Activated CD8-positive, alpha-beta T cell treated with anti-CD3 and anti-CD28 coated beads, Interleukin-2, amount 10 ng/mL, durations not matched to agents 7 days and 5 days (primary cell): ENCODE results near the gene TSR3. TPM values are rescaled to one million over a fixed set of nuclear protein-coding genes. Genes with fewer than 3 reads are reported as not detected.

ENCODE experiments used
- ATAC-seq: fragments of 150-1000 bp; cut with Tn5 transposase; one replicate; pipeline ENCODE4 v1.10.0; 2021; ENCODE audit warnings: moderate library complexity
- CTCF ChIA-PET: fragments of 350-600 bp; sonication (Branson Sonifier 250); formaldehyde crosslinking; loops from one replicate; lab custom pipeline; 2021; ENCODE audit warnings: antibody characterized with exemption; lab: Charles Lee
- POLR2A ChIA-PET: fragments of 350-600 bp; sonication (Branson Sonifier 250); formaldehyde crosslinking; loops from one replicate; lab custom pipeline; 2021; ENCODE audit warnings: antibody characterized with exemption; lab: Charles Lee
- DNase-seq: peaks from one replicate; pipeline ENCODE4 v3.0.0-alpha.2; 2020
- H3K27ac Mint-ChIP-seq: one replicate; pipeline ENCODE4 v1.8.0; 2021; ENCODE audit warnings: mild to moderate bottlenecking, mixed read lengths
- H3K27me3 Mint-ChIP-seq: one replicate; pipeline ENCODE4 v1.8.0; 2021; ENCODE audit warnings: low read depth, mixed read lengths
- H3K36me3 Mint-ChIP-seq: one replicate; pipeline ENCODE4 v1.8.0; 2021; ENCODE audit warnings: low read depth, mixed read lengths
- H3K4me1 Mint-ChIP-seq: one replicate; pipeline ENCODE4 v1.8.0; 2021; ENCODE audit warnings: low read depth, mixed read lengths
- H3K4me3 Mint-ChIP-seq: one replicate; pipeline ENCODE4 v1.8.0; 2021; ENCODE audit warnings: mild to moderate bottlenecking, mixed read lengths
- H3K9me3 Mint-ChIP-seq: one replicate; pipeline ENCODE4 v1.8.0; 2022; ENCODE audit warnings: mixed read lengths; ENCODE audit not compliant: insufficient read depth
- total RNA-seq, 2 experiments: library from RNA; stranded (reverse); gene quantifications; one replicate each; pipeline ENCODE4 v1.2.3, GENCODE V29; 2021

Gene TSR3
- total RNA-seq, 2 experiments from 2014 or later = 48.5 to 50.7 TPM

DNA sequence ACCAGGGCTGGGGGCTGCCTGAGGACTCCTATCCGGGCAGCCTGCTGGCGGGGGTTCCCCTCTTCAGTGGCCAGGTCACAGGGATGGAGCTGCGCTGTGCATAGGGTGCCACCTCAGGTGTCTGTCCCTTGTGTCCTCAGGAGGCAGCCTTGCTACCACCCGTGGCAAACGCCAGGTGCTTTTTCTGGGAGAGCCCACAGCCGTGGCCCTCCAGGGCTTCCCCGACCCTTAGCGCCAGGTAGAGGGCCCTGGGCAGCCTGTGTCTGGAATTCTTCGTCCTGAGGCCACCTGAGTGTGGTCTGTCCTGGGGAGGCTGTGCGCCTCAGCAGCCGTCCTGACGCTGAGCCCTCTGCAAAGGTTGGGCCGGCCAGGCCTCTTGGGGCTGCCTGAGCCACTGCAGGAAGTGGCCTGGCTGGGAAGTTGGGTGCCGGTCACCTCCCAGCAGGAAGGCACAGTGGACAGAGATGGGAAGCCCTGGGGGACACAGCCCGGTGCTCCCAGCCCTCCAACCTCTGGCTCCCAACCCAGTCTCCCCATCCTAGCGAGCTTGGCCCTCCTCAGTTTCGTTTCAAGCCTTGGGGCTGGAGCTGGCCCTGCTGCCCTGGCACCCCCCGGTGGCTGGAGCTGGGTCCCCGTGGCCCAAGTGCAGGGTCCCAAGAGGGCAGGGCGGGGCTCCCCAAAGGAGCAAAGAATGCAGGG lies 25.9 kb downstream of the TSR3 start:
- ChIA-PET POLR2A (no interaction called here), CTCF (no interaction called here)
- no peak overlapping the region for H3K4me3 Mint-ChIP-seq
- no peak overlapping the region for H3K27ac Mint-ChIP-seq
- no peak for DNase-seq
- H3K4me1 Mint-ChIP-seq = no peaks in the 10 kb centered on the region
- peaks cover 29% of the 10 kb centered on the region for H3K36me3 Mint-ChIP-seq
- ATAC-seq = no peak
- H3K9me3 Mint-ChIP-seq = no peaks in the 10 kb centered on the region
- no peaks in the 10 kb centered on the region for H3K27me3 Mint-ChIP-seq

DNA sequence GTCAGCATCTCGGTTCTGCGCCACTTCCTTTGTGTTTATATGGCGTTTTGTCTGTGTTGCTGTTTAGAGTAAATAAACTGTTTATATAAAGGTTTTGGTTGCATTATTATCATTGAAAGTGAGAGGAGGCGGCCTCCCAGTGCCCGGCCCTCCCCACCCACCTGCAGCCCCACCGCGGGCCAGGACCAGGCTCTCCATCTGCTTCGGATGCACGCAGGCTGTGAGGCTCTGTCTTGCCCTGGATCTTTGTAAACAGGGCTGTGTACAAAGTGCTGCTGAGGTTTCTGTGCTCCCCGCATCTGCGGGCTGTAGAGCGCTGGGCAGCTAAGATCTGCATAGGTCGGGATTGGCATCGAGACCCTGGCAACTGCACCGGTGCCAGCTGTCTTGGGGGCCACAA lies 26.4 kb downstream of the TSR3 start:
- H3K27me3 Mint-ChIP-seq = no peaks in the 10 kb centered on the region
- H3K9me3 Mint-ChIP-seq = no peaks in the 10 kb centered on the region
- no peak overlapping the region for H3K4me3 Mint-ChIP-seq
- ATAC-seq = no peak
- ChIA-PET CTCF (no interaction called here), POLR2A (no interaction called here)
- DNase-seq = no peak
- H3K4me1 Mint-ChIP-seq = no peaks in the 10 kb centered on the region
- peaks cover 33% of the 10 kb centered on the region for H3K36me3 Mint-ChIP-seq
- no peak overlapping the region for H3K27ac Mint-ChIP-seq

DNA sequence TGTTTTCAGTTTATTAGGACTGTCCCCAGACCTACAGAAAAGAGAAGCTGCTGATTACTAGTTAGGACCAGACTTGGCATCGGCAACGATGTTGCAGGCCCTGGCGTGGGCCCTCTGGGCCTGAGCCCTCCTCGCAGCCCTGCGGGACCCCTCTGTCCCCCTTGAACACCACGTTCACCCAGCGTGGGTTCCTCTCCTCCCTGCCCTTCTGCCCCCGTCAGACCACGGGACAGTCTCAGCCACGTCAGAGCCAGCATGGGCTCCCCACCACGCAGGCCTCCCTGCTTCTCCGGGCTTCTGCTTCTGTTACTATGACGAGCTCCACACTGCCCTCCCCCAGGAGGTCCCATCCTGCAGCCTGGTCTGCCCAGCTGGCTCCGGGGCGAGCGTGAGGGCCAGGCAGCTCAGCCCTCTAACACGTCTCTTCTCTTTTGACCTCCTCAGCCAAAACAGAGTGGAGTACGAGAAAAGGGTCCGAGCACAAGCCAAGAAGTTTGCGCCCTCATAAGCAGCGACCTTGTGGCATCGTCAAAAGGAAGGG lies 27.3 kb downstream of the TSR3 start:
- H3K36me3 Mint-ChIP-seq = peaks cover 41% of the 10 kb centered on the region
- no peak for DNase-seq
- POLR2A ChIA-PET = no interaction called here
- no peak overlapping the region for H3K27ac Mint-ChIP-seq
- no peak for ATAC-seq
- H3K4me3 Mint-ChIP-seq = no peak overlapping the region
- CTCF ChIA-PET = interaction anchor here (0.6 kb wide), 1 partner anchor 12 kb away, joined by 3 read pairs; no protein-coding TSS in a partner anchor
- no peaks in the 10 kb centered on the region for H3K9me3 Mint-ChIP-seq
- H3K4me1 Mint-ChIP-seq = peaks cover 2% of the 10 kb centered on the region
- no peaks in the 10 kb centered on the region for H3K27me3 Mint-ChIP-seq

DNA sequence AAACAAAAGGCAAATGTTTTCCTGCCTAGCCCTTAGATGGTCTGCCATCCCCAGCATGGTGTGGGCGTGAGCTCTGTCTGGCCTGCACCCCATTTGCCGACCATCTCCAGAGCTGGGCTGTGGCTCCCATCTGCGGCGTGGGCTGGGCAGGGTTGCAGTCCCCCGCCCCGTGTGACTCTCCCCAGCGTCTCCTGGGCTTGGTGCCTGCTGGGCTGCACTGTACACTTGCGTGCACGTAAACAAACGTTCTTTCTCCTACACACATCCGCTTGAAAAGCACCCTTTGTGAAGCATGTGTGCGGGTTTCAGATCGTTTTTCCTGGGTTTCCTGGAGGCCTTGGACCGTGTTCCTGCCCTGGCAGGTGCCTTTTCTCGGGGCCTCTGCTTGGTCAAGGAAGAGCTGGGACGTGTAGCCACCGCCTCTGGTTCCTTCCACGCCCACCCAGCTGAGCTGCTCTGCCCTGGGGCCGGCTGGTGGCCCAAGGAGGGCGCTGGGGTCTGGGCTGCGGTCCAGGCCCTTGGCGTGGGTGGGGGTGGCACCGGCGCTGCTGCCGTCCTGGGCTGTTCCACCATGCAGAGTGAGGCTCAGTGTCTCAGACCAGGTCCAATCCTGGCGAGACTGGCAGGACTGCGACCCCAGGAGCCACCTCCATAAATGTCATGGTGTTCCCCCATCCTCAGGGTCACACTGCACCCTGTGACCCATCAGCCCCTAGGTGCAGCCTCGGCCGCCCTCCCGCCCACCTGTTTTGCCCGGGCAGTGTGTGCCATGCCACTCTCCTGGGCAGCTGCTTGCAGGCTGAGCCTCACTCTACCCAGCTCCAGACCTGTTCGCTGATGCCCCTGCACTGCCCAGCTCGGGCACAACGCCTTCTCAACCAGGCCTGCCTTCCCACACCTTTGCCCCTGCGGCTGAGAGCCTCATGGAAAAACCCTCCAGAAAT lies 28.1 kb downstream of the TSR3 start:
- Mint-ChIP-seq H3K4me3 (no peak overlapping the region), H3K27me3 (no peaks in the 10 kb centered on the region), H3K4me1 (peaks cover 2% of the 10 kb centered on the region), H3K27ac (no peak overlapping the region), H3K36me3 (peaks cover 44% of the 10 kb centered on the region), H3K9me3 (no peaks in the 10 kb centered on the region)
- DNase-seq (no peak), ATAC-seq (no peak)
- ChIA-PET CTCF (interaction anchor here (0.6 kb wide), 1 partner anchor 12 kb away, joined by 3 read pairs; no protein-coding TSS in a partner anchor), POLR2A (no interaction called here)

DNA sequence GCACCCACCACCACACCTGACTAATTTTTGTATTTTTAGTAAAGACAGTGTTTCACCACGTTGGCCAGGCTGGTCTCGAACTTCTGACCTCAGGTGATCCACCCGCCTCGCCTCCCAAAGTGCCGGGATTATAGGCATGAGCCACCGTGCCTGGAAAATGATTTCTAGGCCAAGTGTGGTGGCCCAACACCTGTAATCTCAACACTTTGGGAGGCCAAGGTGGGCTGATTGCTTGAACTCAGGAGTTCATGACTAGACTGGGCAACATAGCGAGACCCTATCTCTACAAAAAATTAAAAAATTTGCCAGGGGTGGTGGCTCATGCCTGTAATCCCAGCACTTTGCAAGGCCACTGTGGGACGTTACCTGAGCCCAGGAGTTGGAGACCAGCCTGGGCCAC lies 29.3 kb downstream of the TSR3 start:
- ChIA-PET POLR2A (no interaction called here), CTCF (no interaction called here)
- no peak overlapping the region for H3K27ac Mint-ChIP-seq
- peaks cover 55% of the 10 kb centered on the region for H3K36me3 Mint-ChIP-seq
- H3K27me3 Mint-ChIP-seq = no peaks in the 10 kb centered on the region
- ATAC-seq (no peak), DNase-seq (no peak)
- H3K4me1 Mint-ChIP-seq = peaks cover 2% of the 10 kb centered on the region
- H3K9me3 Mint-ChIP-seq = no peaks in the 10 kb centered on the region
- no peak overlapping the region for H3K4me3 Mint-ChIP-seq

- DNase-seq (no peak), ATAC-seq (no peak)
- Mint-ChIP-seq H3K4me3 (no peak overlapping the region), H3K4me1 (peaks cover 2% of the 10 kb centered on the region), H3K36me3 (peaks cover 67% of the 10 kb centered on the region), H3K27ac (no peak overlapping the region), H3K9me3 (no peaks in the 10 kb centered on the region), H3K27me3 (no peaks in the 10 kb centered on the region)
- POLR2A ChIA-PET = no interaction called here
- CTCF ChIA-PET = no interaction called here
Observed at GRCh38 chr16:1320658-1321240, 30.9 kb downstream of the TSR3 start.

DNA sequence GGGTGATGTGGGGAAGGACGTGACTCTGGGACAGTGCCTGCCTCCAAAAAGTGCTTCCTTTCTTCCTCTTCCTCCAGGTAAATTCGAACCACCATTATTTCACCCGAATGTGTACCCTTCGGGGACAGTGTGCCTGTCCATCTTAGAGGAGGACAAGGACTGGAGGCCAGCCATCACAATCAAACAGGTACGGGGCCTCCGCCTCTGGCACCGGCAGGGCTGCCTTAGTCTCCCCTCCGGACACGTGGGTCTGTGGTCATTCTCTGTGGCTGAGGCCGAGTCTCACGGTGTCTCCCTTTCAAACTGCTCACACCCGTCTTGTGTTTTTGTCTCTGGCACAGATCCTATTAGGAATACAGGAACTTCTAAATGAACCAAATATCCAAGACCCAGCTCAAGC lies 31.6 kb downstream of the TSR3 start:
- DNase-seq (no peak), ATAC-seq (no peak)
- Mint-ChIP-seq H3K9me3 (no peaks in the 10 kb centered on the region), H3K4me3 (no peak overlapping the region), H3K36me3 (peaks cover 67% of the 10 kb centered on the region), H3K27ac (no peak overlapping the region), H3K27me3 (no peaks in the 10 kb centered on the region), H3K4me1 (peaks cover 2% of the 10 kb centered on the region)
- ChIA-PET POLR2A (no interaction called here), CTCF (no interaction called here)

- no peaks in the 10 kb centered on the region for H3K9me3 Mint-ChIP-seq
- POLR2A ChIA-PET = interaction anchor here (0.7 kb wide), 1 partner anchor 23 kb away, joined by 3 read pairs; no protein-coding TSS in a partner anchor
- peaks cover 68% of the 10 kb centered on the region for H3K36me3 Mint-ChIP-seq
- H3K27me3 Mint-ChIP-seq = no peaks in the 10 kb centered on the region
- peaks cover 7% of the 10 kb centered on the region for H3K4me1 Mint-ChIP-seq
- DNase-seq (no peak), ATAC-seq (no peak)
- H3K4me3 Mint-ChIP-seq = no peak overlapping the region
- H3K27ac Mint-ChIP-seq = no peak overlapping the region
- CTCF ChIA-PET = no interaction called here
Observed at GRCh38 chr16:1319041-1319440, 32.6 kb downstream of the TSR3 start.

DNA sequence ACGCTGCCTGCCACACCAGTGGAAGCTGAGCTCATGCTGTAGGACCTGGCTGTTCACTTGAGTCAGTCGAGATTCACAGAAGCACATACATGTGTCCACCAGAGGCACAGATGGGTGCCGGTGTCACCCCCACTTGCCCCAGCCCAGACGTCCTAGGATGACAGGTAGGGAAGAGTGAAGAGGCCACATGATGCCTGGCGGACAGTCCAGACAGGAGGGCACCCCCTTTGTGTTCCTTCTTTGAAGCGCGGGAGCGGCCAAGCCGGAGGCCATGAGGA lies 33.5 kb downstream of the TSR3 start:
- H3K4me3 Mint-ChIP-seq = no peak overlapping the region
- CTCF ChIA-PET = no interaction called here
- H3K4me1 Mint-ChIP-seq = peaks cover 8% of the 10 kb centered on the region
- H3K27ac Mint-ChIP-seq = no peak overlapping the region
- H3K36me3 Mint-ChIP-seq = peaks cover 63% of the 10 kb centered on the region
- DNase-seq = no peak
- H3K27me3 Mint-ChIP-seq = no peaks in the 10 kb centered on the region
- POLR2A ChIA-PET = no interaction called here
- H3K9me3 Mint-ChIP-seq = no peaks in the 10 kb centered on the region
- ATAC-seq = no peak

- Mint-ChIP-seq H3K36me3 (peaks cover 67% of the 10 kb centered on the region), H3K4me3 (no peak overlapping the region), H3K9me3 (no peaks in the 10 kb centered on the region), H3K27me3 (no peaks in the 10 kb centered on the region), H3K27ac (no peak overlapping the region), H3K4me1 (peaks cover 13% of the 10 kb centered on the region)
- ChIA-PET POLR2A (no interaction called here), CTCF (no interaction called here)
- DNase-seq = no peak
- no peak for ATAC-seq
Observed at GRCh38 chr16:1317479-1318267, 34.0 kb downstream of the TSR3 start.

- H3K9me3 Mint-ChIP-seq = no peaks in the 10 kb centered on the region
- DNase-seq (no peak), ATAC-seq (no peak)
- peak overlapping the region; percentile 34 for H3K27ac Mint-ChIP-seq
- no peaks in the 10 kb centered on the region for H3K27me3 Mint-ChIP-seq
- POLR2A ChIA-PET = no interaction called here
- H3K4me3 Mint-ChIP-seq = no peak overlapping the region
- H3K4me1 Mint-ChIP-seq = peaks cover 27% of the 10 kb centered on the region
- peaks cover 61% of the 10 kb centered on the region for H3K36me3 Mint-ChIP-seq
- CTCF ChIA-PET = no interaction called here
Observed at GRCh38 chr16:1316033-1316405, 35.7 kb downstream of the TSR3 start.
